GM12878 (cell line): ENCODE results near the gene ACP3. TPM values are rescaled to one million over a fixed set of nuclear protein-coding genes. Genes with fewer than 3 reads are reported as not detected.

Source experiments
- CHD4 ChIP-seq: fragments of 200-600 bp; sonication (generic); IDR thresholded peaks from 2 replicates; pipeline ENCODE4 v1.6.1; 2016; ENCODE audit warnings: mild to moderate bottlenecking
- CTCF ChIP-seq, 3 experiments: IDR thresholded peaks in 2 of 3; conservative IDR thresholded peaks in 1 of 3; 2 replicates each; pipeline ENCODE4 v1.5.1; 2011; ENCODE audit warnings: low read depth in 3 of 3, low read length in 3 of 3, mild to moderate bottlenecking in 3 of 3, control low read depth in 2 of 3, moderate library complexity in 2 of 3, inconsistent platforms in 1 of 3, mixed read lengths in 1 of 3; ENCODE audit not compliant: control insufficient read depth in 2 of 3, insufficient read depth in 1 of 3; ENCODE audit errors: extremely low read depth in 1 of 3
- CUX1 ChIP-seq: IDR thresholded peaks from 2 replicates; pipeline ENCODE4 v1.6.1; 2012; ENCODE audit warnings: improper control_type of control experiment, low read depth, low read length; ENCODE audit not compliant: insufficient replicate concordance
- E2F4 ChIP-seq: IDR thresholded peaks from 2 replicates; pipeline ENCODE4 v1.6.1; 2012; ENCODE audit warnings: low read depth, low read length, improper control_type of control experiment
- EED ChIP-seq: sonication (generic); IDR thresholded peaks from 2 replicates; pipeline ENCODE4 v1.6.1; 2016; ENCODE audit warnings: antibody characterized with exemption, low read depth
- NBN ChIP-seq: fragments of 450-650 bp; IDR thresholded peaks from 2 replicates; pipeline ENCODE4 v1.6.1; 2016
- NR2C2 ChIP-seq: IDR thresholded peaks from 2 replicates; pipeline ENCODE4 v1.6.1; 2011; ENCODE audit warnings: borderline replicate concordance, low read depth; ENCODE audit not compliant: control insufficient read depth, insufficient read length
- PAX8 ChIP-seq: fragments of 450-650 bp; IDR thresholded peaks from 2 replicates; pipeline ENCODE4 v1.6.1; 2017; ENCODE audit warnings: mild to moderate bottlenecking, moderate library complexity
- RUNX3 ChIP-seq: IDR thresholded peaks from 2 replicates; pipeline ENCODE4 v1.6.1; 2012; ENCODE audit warnings: low read length, inconsistent platforms
- SIN3A ChIP-seq: IDR thresholded peaks from 2 replicates; pipeline ENCODE4 v1.6.1; 2012; ENCODE audit warnings: low read depth, low read length, improper control_type of control experiment
- STAT1 ChIP-seq: fragments of 450-650 bp; conservative IDR thresholded peaks from 2 replicates; pipeline ENCODE4 v1.6.1; 2014; ENCODE audit warnings: antibody characterized with exemption, mild to moderate bottlenecking
- TBL1XR1 ChIP-seq: IDR thresholded peaks from 2 replicates; pipeline ENCODE4 v1.6.1; 2012; ENCODE audit warnings: low read depth, low read length, improper control_type of control experiment
- polyA plus RNA-seq, 11 experiments: library from polyadenylated mRNA; depleted of rRNA in 4 of 11; unstranded in 6 of 11; stranded (reverse) in 5 of 11; fragments of >200 nt; fragmentation: Nextera tagmentation in 4 of 11; fragmentation: Illumina TruSeq in 1 of 11; extraction: Ambion mirVana in 4 of 11; extraction: Trizol in 1 of 11; gene quantifications; 1 replicate in 1 of 11; 2 replicates in 10 of 11; pipeline versions ENCODE4 v1.2.1 to v1.2.3, GENCODE V29; 2011 to 2016; ENCODE audit warnings: inconsistent platforms in 2 of 11, missing spikeins in 2 of 11, low read depth in 1 of 11
- total RNA-seq, 4 experiments: library from RNA; depleted of rRNA in 3 of 4; stranded (reverse); fragments of >200 nt in 3 of 4; fragmentation: Illumina TruSeq in 1 of 4; extraction: Trizol in 1 of 4; gene quantifications; 2 replicates each; pipeline versions ENCODE4 v1.2.1 to v1.2.3, GENCODE V29; 2013 to 2021

ACP3 gene
- total and polyA plus RNA-seq, 10 of the 15 experiments (the other 5 are each of a cell fraction or from before 2014, with no cell fraction given), result 0.05 to 0.41 TPM; not detected in 8

- TF ChIP-seq CUX1 (no peak), SIN3A (no peak), CTCF (IDR thresholded peaks at IDR 0.05 in 2 of 3, conservative IDR thresholded peaks at IDR 0.05 in 1 of 3; ENCODE audit: control insufficient read depth in 2 of 3, extremely low read depth in 1 of 3, insufficient read depth in 1 of 3, low read depth in 3 of 3, low read length in 3 of 3) (no peak), TBL1XR1 (no peak), NBN (no peak), CHD4 (no peak), RUNX3 (no peak), EED (no peak), PAX8 (no peak), E2F4 (no peak), STAT1 (no peak), NR2C2 (no peak)
Measured at GRCh38 chr3:132382267-132382666, 65.1 kb downstream of the ACP3 start (continued).
